K562 (cell line): ENCODE data around the gene SLC4A9. TPM values are rescaled to one million over a fixed set of nuclear protein-coding genes. Genes with fewer than 3 reads are reported as not detected.

Experiments used
- ATAC-seq: fragments of 200-7000 bp; cut with Tn5 transposase; 3 replicates; pipeline ENCODE4 v1.9.1; 2020; ENCODE audit warnings: moderate library complexity
- BruUV-seq: library from RNA; stranded (reverse); fragments of 400-500 nt; replicated peaks from 2 replicates; lab custom pipeline; 2021; lab: Mats Ljungman, UMichigan
- CTCF ChIA-PET: fragments of 300-600 bp; formaldehyde crosslinking; extraction: SDS; loops from one replicate; lab custom pipeline; 2021; ENCODE audit warnings: low intra/inter-chr PET ratio; lab: Yijun Ruan, JAX
- POLR2A ChIA-PET: fragments of 300-600, 350-650 bp; sonication (Branson Sonifier 250); formaldehyde crosslinking; extraction: SDS; loops from one replicate; lab custom pipeline; 2021; ENCODE audit warnings: antibody characterized with exemption, inconsistent platforms; lab: Yijun Ruan, JAX
- DNase-seq, 4 experiments: peaks; one replicate each; pipeline versions ENCODE4 v3.0.0 to v3.0.0-alpha.2; 2011 to 2018; ENCODE audit warnings: low spot score in 3 of 4, mixed read lengths in 3 of 4; ENCODE audit errors: extremely low read depth in 1 of 4
- FAIRE-seq: peaks from 2 replicates; lab custom pipeline; 2011; peaks lifted over from hg19 to GRCh38; lab: Jason Lieb, UNC
- H2AFZ ChIP-seq: 2 replicates; pipeline ENCODE4 v1.6.0; 2011; ENCODE audit warnings: low read depth, low read length, control low read depth, inconsistent platforms
- H3K27ac ChIP-seq: fragments of 200-600 bp; 3 replicates; pipeline ENCODE4 v1.8.0; 2011; ENCODE audit warnings: low read depth, mild to moderate bottlenecking, control low read depth, inconsistent platforms, low read length, moderate library complexity, mixed read lengths; ENCODE audit errors: extremely low read depth
- H3K27me3 ChIP-seq, 2 experiments: fragments of 300-600 bp in 1 of 2; 2 replicates in 1 of 2; 3 replicates in 1 of 2; pipeline versions ENCODE4 v1.6.0 to v1.8.0; 2011; ENCODE audit warnings: inconsistent platforms in 2 of 2, low read length in 2 of 2, mild to moderate bottlenecking in 1 of 2, mixed read lengths in 1 of 2, moderate library complexity in 1 of 2; ENCODE audit not compliant: control insufficient read depth in 2 of 2, insufficient read depth in 2 of 2
- H3K36me3 ChIP-seq: fragments of 300-600 bp; 3 replicates; pipeline ENCODE4 v1.8.0; 2011; ENCODE audit warnings: mild to moderate bottlenecking, low read length, inconsistent platforms; ENCODE audit not compliant: control insufficient read depth, insufficient read depth
- H3K4me1 ChIP-seq, 2 experiments: fragments of 200-600 bp in 1 of 2; replicated peaks in 1 of 2; 2 replicates in 1 of 2; 3 replicates in 1 of 2; pipeline versions ENCODE4 v1.5.1 to v1.8.0; 2011; ENCODE audit warnings: inconsistent platforms in 2 of 2, low read length in 2 of 2, mild to moderate bottlenecking in 1 of 2, mixed read lengths in 1 of 2, moderate library complexity in 1 of 2; ENCODE audit not compliant: control insufficient read depth in 2 of 2, insufficient read depth in 2 of 2
- H3K4me2 ChIP-seq: 2 replicates; pipeline ENCODE4 v1.6.1; 2011; ENCODE audit warnings: low read length, control low read depth, inconsistent platforms, mixed read lengths; ENCODE audit not compliant: insufficient read depth
- H3K4me3 ChIP-seq: fragments of 200-600 bp; sonication (generic), shearing (Covaris generic); 2 replicates; pipeline ENCODE4 v1.5.1; 2016; ENCODE audit warnings: control low read depth, inconsistent platforms
- H3K79me2 ChIP-seq: fragments of 200-600 bp; 3 replicates; pipeline ENCODE4 v1.8.0; 2011; ENCODE audit warnings: low read length, inconsistent platforms; ENCODE audit not compliant: control insufficient read depth, insufficient read depth
- H3K9ac ChIP-seq, 2 experiments: 2 replicates each; pipeline versions ENCODE4 v1.6.0 to v1.6.1; 2011; ENCODE audit warnings: low read depth in 2 of 2, low read length in 2 of 2, control low read depth in 1 of 2, inconsistent platforms in 1 of 2, mild to moderate bottlenecking in 1 of 2, mixed read lengths in 1 of 2; ENCODE audit not compliant: insufficient read depth in 1 of 2
- H3K9me1 ChIP-seq: one replicate; pipeline ENCODE4 v1.6.0; 2011; ENCODE audit warnings: inconsistent platforms, mild to moderate bottlenecking, low read length, moderate library complexity; ENCODE audit not compliant: control insufficient read depth, insufficient read depth
- H3K9me3 ChIP-seq: replicated peaks from 2 replicates; pipeline ENCODE4 v1.5.1; 2011; ENCODE audit warnings: low read depth, low read length, inconsistent platforms; ENCODE audit not compliant: control insufficient read depth, insufficient read depth
- H4K20me1 ChIP-seq: replicated peaks from 2 replicates; pipeline ENCODE4 v1.6.1; 2011; ENCODE audit warnings: low read length, inconsistent platforms, mixed read lengths; ENCODE audit not compliant: control insufficient read depth, insufficient read depth
- CBX8 ChIP-seq: fragments of 200-600 bp; sonication (generic); IDR thresholded peaks from 2 replicates; pipeline ENCODE4 v1.6.1; 2012; ENCODE audit warnings: borderline replicate concordance, mixed run types, low read depth, mild to moderate bottlenecking, moderate library complexity, mixed read lengths, low read length, control low read depth, inconsistent platforms; ENCODE audit not compliant: poor library complexity, severe bottlenecking; ENCODE audit errors: extremely low read depth
- CLOCK ChIP-seq: fragments of 250-450 bp; sonication (Bioruptor Pico); IDR thresholded peaks from 2 replicates; pipeline ENCODE4 v1.4.0; 2020; ENCODE audit warnings: mild to moderate bottlenecking, moderate library complexity, borderline replicate concordance
- CREBBP ChIP-seq: IDR thresholded peaks from one replicate; pipeline ENCODE4 v1.6.1; 2012; ENCODE audit warnings: low read depth, mild to moderate bottlenecking, control low read depth, inconsistent platforms, low read length
- DIDO1 ChIP-seq: fragments of 450-650 bp; IDR thresholded peaks from 2 replicates; pipeline ENCODE4 v1.6.1; 2016; ENCODE audit warnings: low read depth, missing biosample characterization, missing genetic modification characterization
- FOSL1 ChIP-seq: fragments of 200-800 bp; sonication (Bioruptor generic); conservative IDR thresholded peaks from 2 replicates; pipeline ENCODE4 v1.6.1; 2016; ENCODE audit warnings: missing genetic modification characterization, missing compliant biosample characterization
- MTA1 ChIP-seq: fragments of 450-650 bp; IDR thresholded peaks from 2 replicates; pipeline ENCODE4 v1.6.1; 2017; ENCODE audit warnings: borderline replicate concordance
- NEUROD1 ChIP-seq: fragments of 150-350 bp; IDR thresholded peaks from 2 replicates; pipeline ENCODE4 v1.6.1; 2014; ENCODE audit warnings: borderline replicate concordance, low read length, low read depth; ENCODE audit not compliant: partially characterized antibody
- NR1H2 ChIP-seq: sonication (generic); formaldehyde crosslinking; IDR thresholded peaks from 2 replicates; pipeline ENCODE4 v1.4.0; 2020; ENCODE audit warnings: mild to moderate bottlenecking, missing genetic modification reagents
- PHB2 ChIP-seq: fragments of 450-650 bp; IDR thresholded peaks from 2 replicates; pipeline ENCODE4 v1.6.1; 2017; ENCODE audit warnings: low read depth
- STAG1 ChIP-seq: sonication (generic); formaldehyde crosslinking; IDR thresholded peaks from 2 replicates; pipeline ENCODE4 v1.5.0; 2020; ENCODE audit warnings: missing genetic modification reagents, borderline replicate concordance
- STAT5B ChIP-seq: fragments of 250-450 bp; sonication (Bioruptor Pico); IDR thresholded peaks from 2 replicates; pipeline ENCODE4 v1.8.0; 2021; ENCODE audit warnings: mild to moderate bottlenecking, inconsistent platforms
- XRCC5 ChIP-seq: fragments of 200-400 bp; formaldehyde crosslinking; IDR thresholded peaks from 2 replicates; pipeline ENCODE4 v1.6.1; 2017; ENCODE audit warnings: low read depth, mild to moderate bottlenecking, low read length
- ZBTB2 ChIP-seq: fragments of 450-650 bp; IDR thresholded peaks from 2 replicates; pipeline ENCODE4 v1.6.1; 2016; ENCODE audit warnings: antibody characterized with exemption
- ZNF274 ChIP-seq: IDR thresholded peaks from 2 replicates; pipeline ENCODE4 v1.6.1; 2011; ENCODE audit warnings: low read depth, mild to moderate bottlenecking, low read length, moderate library complexity, borderline replicate concordance
- ZNF75A ChIP-seq: fragments of 450-650 bp; formaldehyde crosslinking; IDR thresholded peaks from 2 replicates; pipeline ENCODE4 v1.4.0; 2020; ENCODE audit warnings: mild to moderate bottlenecking
- WGBS: fragments of 100-300 bp; shearing (Covaris generic); methylation state at CpG from one replicate; pipeline ENCODE4 v1.1.6; 2016; ENCODE audit warnings: low coverage, mixed read lengths; ENCODE audit not compliant: insufficient coverage; ENCODE audit errors: missing lambda C conversion rate; 5-methylcytosine and 5-hydroxymethylcytosine counted together
- in situ Hi-C: fragments of 300-500 bp; cut with MboI; formaldehyde crosslinking; loops from 4 replicates; pipeline ENCODE4 v1.15.0; 2018; ENCODE audit warnings: inconsistent platforms, mixed read lengths
- intact Hi-C: fragments of 100-400 bp; cut with micrococcal nuclease; formaldehyde crosslinking; loops from 2 replicates; pipeline ENCODE4 v1.14.2; 2022
- polyA plus RNA-seq, 8 experiments: library from polyadenylated mRNA; depleted of rRNA in 4 of 8; stranded (reverse) in 5 of 8; unstranded in 3 of 8; fragments of >200 nt; fragmentation: Nextera tagmentation in 2 of 8; fragmentation: Illumina TruSeq in 1 of 8; extraction: Ambion mirVana in 2 of 8; extraction: Trizol in 1 of 8; gene quantifications; 2 replicates each; pipeline versions ENCODE4 v1.2.1 to v1.2.3, GENCODE V29; 2011 to 2014; ENCODE audit warnings: inconsistent platforms in 1 of 8, missing spikeins in 1 of 8
- total RNA-seq, 7 experiments: library from RNA; depleted of rRNA in 6 of 7; stranded (reverse); fragments of >200 nt in 6 of 7; fragmentation: Illumina TruSeq in 2 of 7; extraction: Trizol in 2 of 7; gene quantifications; 2 replicates each; pipeline versions ENCODE4 v1.2.1 to v1.2.3, GENCODE V29; 2011 to 2021; ENCODE audit warnings: low replicate concordance in 1 of 7

Gene SLC4A9
- total and polyA plus RNA-seq, 9 of the 15 experiments (the other 6 are each of a cell fraction or from before 2014, with no cell fraction given), result 0.05 to 0.13 TPM; not detected in 7

- Histone ChIP-seq H2AFZ (no peak overlapping the region), H3K27me3 (no peaks in the 10 kb centered on the region), H3K9me1 (no peaks in the 10 kb centered on the region), H3K9ac (no peak overlapping the region), H3K9me3 (no peaks in the 10 kb centered on the region), H3K4me3 (no peak overlapping the region), H3K36me3 (no peaks in the 10 kb centered on the region), H3K79me2 (no peaks in the 10 kb centered on the region), H3K4me1 (peaks cover 0 to 5% of the 10 kb centered on the region in 2 experiments; a peak in 1 of 5 replicates), H3K27ac (no peak overlapping the region), H4K20me1 (no peaks in the 10 kb centered on the region), H3K4me2 (no peak overlapping the region)
- intact Hi-C loops, result no loop called here
- POLR2A ChIA-PET, result interaction anchor here (1.5 to 2.9 kb wide), 2 partner anchors 8 to 12 kb away, joined by 4 to 19 read pairs; partner anchors contain the start of gene HBEGF
- in situ Hi-C loops, result no loop called here
- no peak for ATAC-seq
- FAIRE-seq, result no peak
- TF ChIP-seq PHB2 (no peak), NR1H2 (CRISPR knock-in tag) (no peak), NEUROD1 (no peak), STAG1 (no peak), CBX8 (no peak), CREBBP (no peak), ZNF75A (CRISPR knock-in tag) (no peak), XRCC5 (no peak), DIDO1 (no peak), STAT5B (no peak), FOSL1 (tag) (no peak), ZNF274 (no peak), ZBTB2 (no peak), CLOCK (no peak), MTA1 (no peak)
- BruUV-seq, result no TSS peak
- CTCF ChIA-PET, result no interaction called here
- no peak for DNase-seq
- WGBS, result 68% methylated on average over 1 of the region's 1 CpG
Observed at GRCh38 chr5:140337880-140338279, 22.1 kb upstream of the SLC4A9 start.
